Measurements from ENCODE around the gene OTOP2.

- TF ChIP-seq, protein P1, sequence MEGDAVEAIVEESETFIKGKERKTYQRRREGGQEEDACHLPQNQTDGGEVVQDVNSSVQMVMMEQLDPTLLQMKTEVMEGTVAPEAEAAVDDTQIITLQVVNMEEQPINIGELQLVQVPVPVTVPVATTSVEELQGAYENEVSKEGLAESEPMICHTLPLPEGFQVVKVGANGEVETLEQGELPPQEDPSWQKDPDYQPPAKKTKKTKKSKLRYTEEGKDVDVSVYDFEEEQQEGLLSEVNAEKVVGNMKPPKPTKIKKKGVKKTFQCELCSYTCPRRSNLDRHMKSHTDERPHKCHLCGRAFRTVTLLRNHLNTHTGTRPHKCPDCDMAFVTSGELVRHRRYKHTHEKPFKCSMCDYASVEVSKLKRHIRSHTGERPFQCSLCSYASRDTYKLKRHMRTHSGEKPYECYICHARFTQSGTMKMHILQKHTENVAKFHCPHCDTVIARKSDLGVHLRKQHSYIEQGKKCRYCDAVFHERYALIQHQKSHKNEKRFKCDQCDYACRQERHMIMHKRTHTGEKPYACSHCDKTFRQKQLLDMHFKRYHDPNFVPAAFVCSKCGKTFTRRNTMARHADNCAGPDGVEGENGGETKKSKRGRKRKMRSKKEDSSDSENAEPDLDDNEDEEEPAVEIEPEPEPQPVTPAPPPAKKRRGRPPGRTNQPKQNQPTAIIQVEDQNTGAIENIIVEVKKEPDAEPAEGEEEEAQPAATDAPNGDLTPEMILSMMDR (IDR thresholded peaks at IDR 0.05): no peak
- TF ChIP-seq POLR2AphosphoS5 (IDR thresholded peaks at IDR 0.05) (no peak), POLR2A (IDR thresholded peaks at IDR 0.05) (no peak)
These were observed 13.3 kb downstream of the OTOP2 start for GRCh38 chr17:74937064-74938051.
